Measurements from ENCODE around the gene GPRC5D.

Gene GPRC5D

DNA sequence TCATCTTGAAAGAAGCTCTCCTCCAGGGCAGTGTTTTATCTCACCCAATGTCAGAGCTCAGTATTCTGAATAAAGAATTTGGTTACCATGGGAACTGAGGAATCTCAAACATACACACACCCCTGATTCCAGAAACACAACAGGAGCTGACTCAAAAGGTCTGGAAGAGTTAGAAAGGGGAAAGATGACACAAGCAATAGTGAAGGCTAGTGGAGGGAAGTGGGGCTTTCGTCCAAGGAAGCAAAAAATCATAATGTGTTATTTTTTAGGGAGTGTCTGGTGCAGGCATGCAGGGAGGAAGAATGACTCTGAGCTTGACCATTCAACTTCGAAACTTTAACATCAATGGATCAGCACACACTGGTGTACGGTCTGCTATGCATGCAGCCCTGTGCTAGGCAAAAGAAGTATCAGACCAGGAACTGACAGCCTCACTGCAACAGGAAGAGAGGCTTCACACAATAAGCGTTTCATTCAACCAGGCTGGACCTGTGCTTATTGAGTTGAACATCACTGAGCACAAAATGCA lies 27.8 kb upstream of the GPRC5D start:
- DNase-seq (ENCODE audit: low read depth in 3 of 3, low spot score in 1 of 3): no peak

DNA sequence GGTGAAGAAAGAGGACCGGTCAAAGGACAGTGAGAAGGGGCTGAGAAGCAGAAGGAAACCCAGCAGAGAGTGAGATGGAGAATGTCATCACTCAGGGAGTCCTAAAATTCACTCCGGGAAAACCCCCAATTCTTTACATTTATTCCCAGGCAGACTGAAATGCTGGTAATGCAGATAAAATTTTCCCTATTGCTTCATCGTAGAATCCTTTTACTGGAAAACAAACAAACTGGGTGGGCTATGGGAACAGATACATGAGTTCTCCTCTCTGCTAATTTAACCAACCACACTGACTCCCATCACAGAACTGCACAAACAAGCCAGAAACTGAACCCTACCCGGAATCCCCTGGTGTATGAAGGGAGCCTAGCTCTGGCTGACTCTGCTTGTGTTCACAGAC lies 27.2 kb upstream of the GPRC5D start:
- DNase-seq (ENCODE audit: low read depth in 3 of 3, low spot score in 1 of 3): no peak

GRCh38 chr12:12977231-12977630 lies 25.3 kb upstream of the GPRC5D start:
- DNase-seq (ENCODE audit: low read depth in 3 of 3, low spot score in 1 of 3): no peak

- no peak for DNase-seq (ENCODE audit: low read depth in 3 of 3, low spot score in 1 of 3)
These were observed 24.4 kb upstream of the GPRC5D start for GRCh38 chr12:12976366-12976765.

- DNase-seq (ENCODE audit: low read depth in 3 of 3, low spot score in 1 of 3): no peak
These were observed 23.5 kb upstream of the GPRC5D start for GRCh38 chr12:12975322-12976077.

GRCh38 chr12:12974211-12974610 lies 22.2 kb upstream of the GPRC5D start:
- DNase-seq (ENCODE audit: low read depth in 3 of 3, low spot score in 1 of 3): no peak

- DNase-seq (ENCODE audit: low read depth in 3 of 3, low spot score in 1 of 3): no peak
These were observed 21.0 kb upstream of the GPRC5D start for GRCh38 chr12:12973019-12973418.

GRCh38 chr12:12965836-12966235 lies 13.9 kb upstream of the GPRC5D start:
- DNase-seq (ENCODE audit: low read depth in 3 of 3, low spot score in 1 of 3): no peak

DNA sequence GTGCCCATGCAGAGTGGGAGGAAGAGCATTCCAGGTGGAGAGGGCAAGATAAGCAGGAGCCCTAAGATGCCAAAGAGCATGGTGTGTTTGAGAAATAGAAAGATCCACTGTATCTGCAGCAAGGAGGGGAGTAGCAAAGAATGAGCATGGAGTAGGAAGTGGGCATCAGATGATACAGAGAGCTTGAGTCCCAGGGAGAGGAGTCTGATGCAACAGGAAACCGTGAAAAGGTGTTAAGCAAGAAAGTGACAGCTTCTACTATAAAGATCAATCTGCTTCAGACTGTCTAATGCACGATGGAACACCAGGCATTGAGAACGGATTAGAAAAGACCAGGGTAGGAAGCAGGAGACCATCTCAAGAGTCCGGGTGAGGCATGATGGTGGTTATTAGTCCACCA lies 12.3 kb upstream of the GPRC5D start:
- no peak for DNase-seq (ENCODE audit: low read depth in 3 of 3, low spot score in 1 of 3)

GRCh38 chr12:12960639-12961209 lies 8.8 kb upstream of the GPRC5D start:
- DNase-seq (ENCODE audit: low read depth in 3 of 3, low spot score in 1 of 3): no peak

GRCh38 chr12:12958886-12959285 lies 6.9 kb upstream of the GPRC5D start:
- no peak for DNase-seq (ENCODE audit: low read depth in 3 of 3, low spot score in 1 of 3)

GRCh38 chr12:12954878-12955625 lies 3.1 kb upstream of the GPRC5D start:
- no peak for DNase-seq (ENCODE audit: low read depth in 3 of 3, low spot score in 1 of 3)

GRCh38 chr12:12954356-12954755 lies 2.4 kb upstream of the GPRC5D start:
- DNase-seq (ENCODE audit: low read depth in 3 of 3, low spot score in 1 of 3): no peak

DNA sequence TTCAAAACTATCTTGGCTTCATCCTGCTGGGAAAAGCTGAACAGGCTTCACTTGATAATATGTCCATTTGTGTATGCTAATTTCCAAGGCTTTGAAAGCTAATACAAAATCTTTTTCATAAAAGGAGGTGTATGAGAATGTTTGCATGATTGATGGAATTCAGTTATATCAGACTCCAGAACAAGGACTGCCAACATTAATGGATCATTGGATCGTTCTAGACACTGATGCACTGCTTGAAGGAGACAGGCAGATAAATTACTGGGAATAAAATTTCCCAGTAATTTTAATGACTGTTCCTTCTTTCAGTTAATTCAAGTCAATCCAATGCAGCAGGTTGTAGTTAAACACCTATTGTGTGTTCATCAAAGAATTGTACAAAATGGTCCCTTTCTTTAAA lies 466 bp downstream of the GPRC5D start:
- DNase-seq (ENCODE audit: low read depth in 3 of 3, low spot score in 1 of 3): no peak

- DNase-seq (ENCODE audit: low read depth in 3 of 3, low spot score in 1 of 3): no peak
These were observed 4.1 kb downstream of the GPRC5D start for GRCh38 chr12:12947902-12948301.

DNA sequence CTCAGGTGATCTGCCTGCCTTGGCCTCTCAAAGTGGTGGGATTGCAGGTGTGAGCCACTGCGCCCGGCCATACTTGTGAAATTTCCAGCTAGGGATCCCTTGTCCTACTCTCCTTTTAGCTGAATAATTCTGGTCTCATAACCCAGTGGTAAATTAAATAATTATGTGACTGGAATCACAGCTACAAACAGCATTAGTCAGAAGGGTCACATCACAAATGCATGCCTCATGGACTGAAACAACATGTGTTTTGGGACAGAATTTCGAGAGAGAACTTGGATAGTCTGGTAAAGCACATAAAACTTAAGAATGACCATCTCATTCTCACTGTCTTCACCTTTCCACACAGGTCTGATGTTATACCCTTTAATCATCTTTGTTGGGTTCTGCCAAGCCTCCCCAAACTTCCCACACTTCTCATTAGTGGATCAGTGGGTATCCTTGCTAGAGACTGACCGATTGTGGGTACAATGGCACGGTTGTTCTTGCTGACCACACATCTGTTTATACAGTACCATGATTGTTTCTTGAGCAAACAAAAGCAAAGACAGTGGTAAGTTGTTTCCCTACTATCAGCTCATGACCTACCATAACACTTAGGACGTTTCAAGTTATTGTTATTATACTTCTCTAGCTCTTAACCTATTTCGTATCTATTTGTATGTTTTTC lies 5.1 kb downstream of the GPRC5D start:
- DNase-seq (ENCODE audit: low read depth in 3 of 3, low spot score in 1 of 3): no peak

GRCh38 chr12:12945591-12945990 lies 6.4 kb downstream of the GPRC5D start:
- DNase-seq (ENCODE audit: low read depth in 3 of 3, low spot score in 1 of 3): no peak

DNA sequence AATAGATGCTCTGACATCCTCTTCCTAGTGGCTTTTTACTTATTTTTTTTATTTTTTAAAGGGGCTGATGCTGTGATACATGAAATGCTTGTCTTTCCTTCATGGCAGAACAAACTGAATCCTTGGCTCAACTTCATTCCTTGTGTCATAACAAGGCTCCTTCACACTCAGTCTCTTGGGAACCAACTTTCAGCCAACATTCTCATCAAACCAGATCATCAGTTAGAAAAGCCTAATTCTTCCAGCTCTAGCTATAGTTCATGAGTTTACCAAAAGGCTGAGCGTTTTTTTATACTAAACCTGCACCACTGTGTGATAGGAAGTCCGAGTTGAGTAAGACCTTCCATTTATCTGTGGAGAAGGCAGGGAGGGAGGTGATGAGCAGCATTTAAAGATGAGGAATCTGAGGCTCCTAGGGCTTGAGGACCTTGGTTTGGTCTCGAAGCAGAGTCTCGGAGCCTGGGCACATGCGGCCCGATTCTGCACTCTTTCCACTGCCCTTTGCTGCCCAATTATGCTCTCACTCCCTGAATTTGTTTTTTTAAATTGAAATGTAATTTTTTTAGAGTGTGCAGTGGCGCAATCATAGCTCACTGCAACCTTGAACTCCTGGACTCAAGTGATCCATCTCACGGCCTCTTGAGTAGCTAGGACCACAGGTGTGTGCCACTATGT lies 8.2 kb downstream of the GPRC5D start:
- DNase-seq (ENCODE audit: low read depth in 3 of 3, low spot score in 1 of 3): no peak

- no peak for DNase-seq (ENCODE audit: low read depth in 3 of 3, low spot score in 1 of 3)
These were observed 10.3 kb downstream of the GPRC5D start for GRCh38 chr12:12941450-12942350.

GRCh38 chr12:12939888-12940287 lies 12.1 kb downstream of the GPRC5D start:
- no peak for DNase-seq (ENCODE audit: low read depth in 3 of 3, low spot score in 1 of 3)
